Fibroblast of villous mesenchyme (primary cell): ENCODE data around the gene SPP2. TPM values are rescaled to one million over a fixed set of nuclear protein-coding genes. Genes with fewer than 3 reads are reported as not detected.

Source experiments
- DNase-seq: peaks from one replicate; pipeline ENCODE4 v3.0.0-alpha.2; 2010; ENCODE audit warnings: low read depth
- H3K4me3 ChIP-seq: 2 replicates; pipeline ENCODE4 v1.5.1; 2011; ENCODE audit warnings: low read depth, mild to moderate bottlenecking, low read length
- CTCF ChIP-seq: IDR thresholded peaks from 2 replicates; pipeline ENCODE4 v1.5.1; 2012; ENCODE audit warnings: low read depth, mild to moderate bottlenecking, low read length; ENCODE audit not compliant: insufficient read depth
- total RNA-seq: library from RNA; depleted of rRNA; stranded (reverse); fragments of >200 nt; gene quantifications from 2 replicates; pipeline ENCODE4 v1.2.3, GENCODE V29; 2012

Gene SPP2, protein sequence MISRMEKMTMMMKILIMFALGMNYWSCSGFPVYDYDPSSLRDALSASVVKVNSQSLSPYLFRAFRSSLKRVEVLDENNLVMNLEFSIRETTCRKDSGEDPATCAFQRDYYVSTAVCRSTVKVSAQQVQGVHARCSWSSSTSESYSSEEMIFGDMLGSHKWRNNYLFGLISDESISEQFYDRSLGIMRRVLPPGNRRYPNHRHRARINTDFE
- total RNA-seq = not detected in 2 replicates

DNA sequence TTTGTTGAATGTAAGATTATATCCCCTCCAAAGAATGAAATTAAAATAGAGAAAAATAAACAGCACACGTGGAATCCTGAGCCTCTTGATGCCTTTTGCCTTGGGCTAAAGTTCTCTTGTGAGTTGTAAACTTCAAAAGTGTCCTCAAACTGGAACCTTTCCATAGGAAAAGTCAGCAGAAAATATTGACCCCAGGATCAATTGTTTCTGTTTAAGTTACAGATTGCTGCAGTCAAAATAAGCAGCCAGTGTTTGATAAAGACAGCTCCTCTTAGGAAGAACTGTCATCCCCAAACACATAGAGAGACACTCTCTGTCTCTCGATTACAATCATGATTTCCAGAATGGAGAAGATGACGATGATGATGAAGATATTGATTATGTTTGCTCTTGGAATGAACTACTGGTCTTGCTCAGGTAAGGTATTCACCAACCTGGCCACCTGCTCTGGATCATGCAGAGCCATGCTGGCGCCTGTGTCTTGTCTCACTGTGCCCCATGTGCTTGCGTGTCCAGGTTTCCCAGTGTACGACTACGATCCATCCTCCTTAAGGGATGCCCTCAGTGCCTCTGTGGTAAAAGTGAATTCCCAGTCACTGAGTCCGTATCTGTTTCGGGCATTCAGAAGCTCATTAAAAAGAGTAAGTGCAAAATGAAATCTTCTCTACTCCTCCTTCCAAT is at the start of gene SPP2:
Gene SPP2, plus strand, starts transcription at position 248 of the 681 bp plus-strand sequence. Its CDS starts 85 bp downstream, at position 333.
- no peak for DNase-seq
- H3K4me3 ChIP-seq = no peak within 1 kb of the TSS
- TF ChIP-seq CTCF = no peak

DNA sequence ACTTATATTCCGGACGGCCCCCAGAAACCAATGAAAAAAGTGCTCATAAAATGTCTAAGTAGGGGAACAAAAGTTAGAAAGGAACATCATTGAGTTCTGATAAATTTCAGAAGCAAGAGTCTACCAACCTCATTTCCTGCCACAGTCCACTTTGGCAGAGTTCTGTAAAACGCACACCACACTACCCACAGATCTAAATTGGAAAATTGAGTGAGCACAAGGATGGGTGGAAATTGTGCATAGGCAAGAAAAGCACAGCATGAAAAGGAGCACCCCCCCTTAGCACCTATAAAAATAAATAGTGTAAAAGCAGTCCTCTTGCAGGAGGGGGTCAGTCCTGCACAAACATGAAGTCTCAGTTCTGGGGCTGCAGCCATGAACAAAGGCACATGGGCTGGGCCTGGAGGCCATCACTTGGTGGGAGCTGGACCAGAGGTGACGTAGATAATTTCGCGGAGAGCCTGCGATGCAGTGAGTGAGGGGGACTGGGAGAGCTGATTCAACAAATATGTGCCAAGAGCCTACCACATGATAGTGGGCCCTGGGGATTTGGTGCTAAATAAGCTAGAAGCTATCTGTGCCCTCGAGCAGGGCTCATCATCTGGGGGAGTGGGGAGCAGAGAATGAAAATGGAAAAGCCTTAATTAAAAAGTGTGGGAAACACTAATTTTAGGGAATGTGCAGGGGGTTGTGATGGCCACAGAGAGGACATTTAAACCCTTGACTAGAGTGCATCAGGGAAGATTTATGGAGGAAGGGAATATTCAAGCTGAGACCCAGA is 48.9 kb upstream of the SPP2 start:
- DNase-seq = no peak
- TF ChIP-seq CTCF = no peak

GRCh38 chr2:234002281-234002680 is 48.2 kb upstream of the SPP2 start:
- H3K4me3 ChIP-seq = no peak overlapping the region
- no peak for TF ChIP-seq CTCF

More for the DNA sequence above, 48.9 kb upstream of the SPP2 start:
- H3K4me3 ChIP-seq = no peak overlapping the region

DNA sequence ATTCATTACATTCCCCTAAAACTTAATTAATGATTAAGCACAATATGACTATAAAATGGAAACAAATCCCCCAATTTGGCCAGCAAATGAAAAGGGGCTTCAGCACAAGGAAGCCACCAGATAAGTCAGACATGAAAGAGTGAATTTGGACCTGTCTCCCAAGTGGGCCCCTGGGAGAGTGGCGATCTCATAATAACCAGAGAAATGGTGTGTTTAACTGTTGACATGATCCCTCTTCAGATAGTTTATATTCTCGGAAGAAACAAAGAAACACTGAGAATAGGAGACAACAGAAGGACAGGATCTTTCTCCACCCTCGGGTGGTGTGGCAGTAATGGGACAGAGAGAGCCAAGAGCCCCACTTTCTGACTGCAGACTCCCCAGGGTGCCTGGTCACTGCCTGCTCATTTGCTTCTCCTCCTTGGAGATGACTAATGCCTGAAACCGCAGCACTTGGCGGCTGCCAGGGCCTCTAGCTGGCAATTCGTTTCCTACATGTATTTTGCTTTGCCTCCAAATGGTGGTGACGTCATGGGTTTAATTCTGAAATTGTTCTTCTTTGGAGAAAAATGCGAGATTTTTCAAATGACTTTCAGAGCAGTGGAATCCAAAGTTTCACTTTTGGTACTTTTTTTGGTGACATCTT is 46.4 kb upstream of the SPP2 start:
- DNase-seq = peak; percentile 56
- no peak for TF ChIP-seq CTCF
- H3K4me3 ChIP-seq = no peak overlapping the region

More at GRCh38 chr2:234002281-234002680, 48.2 kb upstream of the SPP2 start:
- DNase-seq = no peak

GRCh38 chr2:234005126-234005525 is 45.4 kb upstream of the SPP2 start:
- no peak for DNase-seq
- no peak overlapping the region for H3K4me3 ChIP-seq
- no peak for TF ChIP-seq CTCF

- no peak overlapping the region for H3K4me3 ChIP-seq
- DNase-seq = no peak
- no peak for TF ChIP-seq CTCF
Observed at GRCh38 chr2:234006501-234006900, 44.0 kb upstream of the SPP2 start.
